Endothelial cell of umbilical vein (primary cell): ENCODE results near the gene ARL6IP4. TPM values are rescaled to one million over a fixed set of nuclear protein-coding genes. Genes with fewer than 3 reads are reported as not detected.

ENCODE experiments used
- BruUV-seq: library from RNA; stranded (reverse); fragments of 400-500 nt; replicated peaks from 2 replicates; lab custom pipeline; 2021; lab: Mats Ljungman, UMichigan
- CTCF ChIA-PET: fragments of 300-600, 350-600 bp; sonication (Branson Sonifier 250); formaldehyde crosslinking; loops from one replicate; lab custom pipeline; 2021; ENCODE audit warnings: antibody characterized with exemption, inconsistent platforms; lab: Charles Lee
- POLR2A ChIA-PET: fragments of 300-600, 350-600 bp; sonication (Branson Sonifier 250); formaldehyde crosslinking; loops from one replicate; lab custom pipeline; 2021; ENCODE audit warnings: antibody characterized with exemption, inconsistent platforms; lab: Charles Lee
- DNase-seq: peaks from one replicate; pipeline ENCODE4 v3.0.0-alpha.2; 2011; ENCODE audit warnings: low read depth, low spot score
- FAIRE-seq: peaks from 2 replicates; lab custom pipeline; 2011; peaks lifted over from hg19 to GRCh38; lab: Jason Lieb, UNC
- H2AFZ ChIP-seq: 2 replicates; pipeline ENCODE4 v1.6.0; 2012; ENCODE audit warnings: low read depth, low read length, control low read depth, inconsistent platforms
- H3K27ac ChIP-seq: 2 replicates; pipeline ENCODE4 v1.5.1; 2011; ENCODE audit warnings: low read depth, mild to moderate bottlenecking, control low read depth, low read length, moderate library complexity; ENCODE audit not compliant: insufficient read depth
- H3K27me3 ChIP-seq, 2 experiments: 2 replicates each; pipeline versions ENCODE4 v1.6.0 to v1.6.1; 2011; ENCODE audit warnings: low read length in 2 of 2, mixed read lengths in 1 of 2; ENCODE audit not compliant: control insufficient read depth in 2 of 2, insufficient read depth in 2 of 2
- H3K36me3 ChIP-seq, 2 experiments: 2 replicates in 1 of 2; 3 replicates in 1 of 2; pipeline ENCODE4 v1.5.1; 2011; ENCODE audit warnings: low read length in 2 of 2, mild to moderate bottlenecking in 1 of 2, moderate library complexity in 1 of 2; ENCODE audit not compliant: control insufficient read depth in 2 of 2, insufficient read depth in 2 of 2; ENCODE audit errors: extremely low read depth in 1 of 2
- H3K4me1 ChIP-seq: 3 replicates; pipeline ENCODE4 v1.5.1; 2011; ENCODE audit warnings: mild to moderate bottlenecking, low read length; ENCODE audit not compliant: control insufficient read depth, insufficient read depth; ENCODE audit errors: extremely low read depth
- H3K4me2 ChIP-seq: 2 replicates; pipeline ENCODE4 v1.6.1; 2011; ENCODE audit warnings: low read length, control low read depth, mixed read lengths; ENCODE audit not compliant: insufficient read depth
- H3K4me3 ChIP-seq, 3 experiments: fragments of 200-600 bp in 1 of 3; sonication (generic), shearing (Covaris generic) in 1 of 3; replicated peaks in 1 of 3; 2 replicates each; pipeline ENCODE4 v1.5.1; 2011 to 2016; ENCODE audit warnings: control low read depth in 3 of 3, low read length in 3 of 3, mild to moderate bottlenecking in 2 of 3, inconsistent platforms in 1 of 3, low read depth in 1 of 3, moderate library complexity in 1 of 3; ENCODE audit not compliant: insufficient read depth in 1 of 3
- H3K79me2 ChIP-seq: 2 replicates; pipeline ENCODE4 v1.6.0; 2012; ENCODE audit warnings: low read length, inconsistent platforms; ENCODE audit not compliant: control insufficient read depth, insufficient read depth
- H3K9ac ChIP-seq: replicated peaks from 2 replicates; pipeline ENCODE3; 2011; ENCODE audit warnings: low read length, control low read depth; ENCODE audit not compliant: insufficient read depth; ENCODE audit errors: extremely low read depth
- H3K9me1 ChIP-seq: replicated peaks from 3 replicates; pipeline ENCODE4 v1.6.0; 2011; ENCODE audit warnings: mild to moderate bottlenecking, low read length; ENCODE audit not compliant: control insufficient read depth, insufficient read depth; ENCODE audit errors: extremely low read depth
- H3K9me3 ChIP-seq: replicated peaks from 2 replicates; pipeline ENCODE4 v1.5.1; 2012; ENCODE audit warnings: low read length, inconsistent platforms; ENCODE audit not compliant: control insufficient read depth, insufficient read depth
- H4K20me1 ChIP-seq: replicated peaks from 2 replicates; pipeline ENCODE3; 2011; ENCODE audit warnings: mild to moderate bottlenecking, low read length; ENCODE audit not compliant: control insufficient read depth, insufficient read depth; ENCODE audit errors: extremely low read depth
- CTCF ChIP-seq, 2 donors: IDR thresholded peaks; 1 replicate in 1 of 2; 2 replicates in 1 of 2; pipeline ENCODE4 v1.5.1; 2011; ENCODE audit warnings: low read length in 2 of 2, mild to moderate bottlenecking in 2 of 2, moderate library complexity in 2 of 2, control low read depth in 1 of 2, inconsistent platforms in 1 of 2, low read depth in 1 of 2; ENCODE audit not compliant: insufficient read depth in 1 of 2; ENCODE audit errors: extremely low read depth in 1 of 2
- EZH2 ChIP-seq: IDR thresholded peaks from 2 replicates; pipeline ENCODE4 v1.6.1; 2012; ENCODE audit warnings: borderline replicate concordance, low read depth, mild to moderate bottlenecking, moderate library complexity, low read length, inconsistent platforms; ENCODE audit not compliant: severe bottlenecking
- FOS ChIP-seq: IDR thresholded peaks from 2 replicates; pipeline ENCODE4 v1.6.1; 2011; ENCODE audit warnings: mild to moderate bottlenecking, low read length, moderate library complexity, borderline replicate concordance; ENCODE audit not compliant: insufficient read depth
- GATA2 ChIP-seq: IDR thresholded peaks from 2 replicates; pipeline ENCODE4 v1.7.0; 2011; ENCODE audit warnings: low read depth, mild to moderate bottlenecking, moderate library complexity, mixed read lengths, low read length; ENCODE audit not compliant: insufficient read length, insufficient read depth
- JUN ChIP-seq: IDR thresholded peaks from 2 replicates; pipeline ENCODE4 v1.6.1; 2011; ENCODE audit warnings: borderline replicate concordance, low read depth; ENCODE audit not compliant: insufficient read length, insufficient read depth
- MYC ChIP-seq: IDR thresholded peaks from one replicate; pipeline ENCODE4 v1.6.1; 2011; ENCODE audit warnings: mild to moderate bottlenecking, low read depth, low read length
- POLR2A ChIP-seq: IDR thresholded peaks from 2 replicates; pipeline ENCODE4 v1.6.1; 2012; ENCODE audit warnings: low read depth, mild to moderate bottlenecking, control low read depth, low read length
- POLR2AphosphoS5 ChIP-seq: IDR thresholded peaks from 2 replicates; pipeline ENCODE4 v1.6.1; 2012; ENCODE audit warnings: low read depth, mild to moderate bottlenecking, control low read depth, low read length, moderate library complexity; ENCODE audit not compliant: insufficient read depth
- dilution Hi-C: fragments of 300-500 bp; cut with MboI; formaldehyde crosslinking; loops from one replicate; pipeline ENCODE4 v1.15.0; 2019; ENCODE audit warnings: low sequenced_read_pairs; ENCODE audit not compliant: extremely low pct_ligation_motif_present
- intact Hi-C: fragments of 100-400 bp; cut with micrococcal nuclease; formaldehyde crosslinking; loops from one replicate; pipeline ENCODE4 v1.10.0; 2022
- polyA plus RNA-seq, 4 experiments: library from polyadenylated mRNA; depleted of rRNA in 3 of 4; stranded (reverse) in 3 of 4; unstranded in 1 of 4; fragments of >200 nt; gene quantifications; 2 replicates each; pipeline versions ENCODE4 v1.2.1 to v1.2.3, GENCODE V29; 2011 to 2012; ENCODE audit warnings: missing spikeins in 1 of 4
- total RNA-seq: library from RNA; stranded (reverse); gene quantifications from 2 replicates; pipeline ENCODE4 v1.2.3, GENCODE V29; 2021
- TF ChIP-seq, protein P1 (sequence below): IDR thresholded peaks from 2 replicates; pipeline ENCODE4 v1.6.1; 2011; ENCODE audit not compliant: insufficient read depth, insufficient read length

The ARL6IP4 gene
- total and polyA plus RNA-seq, 2 donors (not counting 3 experiments of a cell fraction or from before 2014, with no cell fraction given): 193 to 226 TPM

DNA sequence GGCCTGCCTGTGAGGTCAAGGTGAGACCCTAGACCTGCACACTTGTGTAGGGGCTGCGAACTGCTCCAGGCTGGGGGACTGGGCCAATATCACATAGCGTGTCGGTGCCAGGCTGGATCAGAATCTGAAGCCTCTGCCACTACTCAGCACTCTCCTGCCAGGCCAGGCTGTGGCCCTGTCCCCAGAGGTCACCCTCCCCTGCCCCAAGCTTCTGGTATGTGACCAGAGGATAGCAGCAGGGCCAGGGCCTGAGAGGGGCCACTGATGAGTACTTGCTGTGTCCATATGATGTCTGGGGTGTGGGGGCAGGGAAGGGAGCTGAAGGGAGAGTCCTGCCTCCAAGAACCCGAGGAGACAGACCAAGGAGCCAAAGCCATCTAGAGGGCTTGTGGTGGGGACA, 17.8 kb downstream of the ARL6IP4 start:
- Histone ChIP-seq H3K4me3 (no peak overlapping the region), H3K36me3 (no peaks in the 10 kb centered on the region), H3K4me1 (no peaks in the 10 kb centered on the region), H3K79me2 (no peaks in the 10 kb centered on the region), H3K9me1 (no peaks in the 10 kb centered on the region), H3K4me2 (no peak overlapping the region), H4K20me1 (no peaks in the 10 kb centered on the region), H3K9ac (no peak overlapping the region), H2AFZ (no peak overlapping the region), H3K27me3 (no peaks in the 10 kb centered on the region), H3K9me3 (no peaks in the 10 kb centered on the region), H3K27ac (no peak overlapping the region)
- ChIA-PET CTCF (interaction anchor here (1.3 kb wide), 1 partner anchor 240 kb away, joined by 4 read pairs; no protein-coding TSS in a partner anchor), POLR2A (no interaction called here)
- BruUV-seq: no TSS peak
- dilution Hi-C loops (no loop called here), intact Hi-C loops (no loop called here)
- DNase-seq (no peak), FAIRE-seq (no peak)
- TF ChIP-seq POLR2AphosphoS5: no peak
- TF ChIP-seq FOS: no peak
- TF ChIP-seq JUN: no peak

GRCh38 chr12:122999196-122999946, 18.9 kb downstream of the ARL6IP4 start:
- Histone ChIP-seq H3K36me3 (no peaks in the 10 kb centered on the region), H3K4me3 (no peak overlapping the region), H2AFZ (no peak overlapping the region), H3K9me3 (no peaks in the 10 kb centered on the region), H3K4me2 (no peak overlapping the region), H3K79me2 (no peaks in the 10 kb centered on the region), H3K9me1 (no peaks in the 10 kb centered on the region), H3K27me3 (no peaks in the 10 kb centered on the region), H3K27ac (no peak overlapping the region), H3K9ac (no peak overlapping the region), H4K20me1 (no peaks in the 10 kb centered on the region), H3K4me1 (no peaks in the 10 kb centered on the region)
- CTCF ChIA-PET: interaction anchor here (1.1 to 1.4 kb wide), 3 partner anchors 212 to 239 kb away, joined by 4 read pairs; no protein-coding TSS in a partner anchor
- intact Hi-C loops (no loop called here), dilution Hi-C loops (no loop called here)
- FAIRE-seq (no peak), DNase-seq (no peak)
- BruUV-seq: no TSS peak
- no peak for TF ChIP-seq POLR2A
- TF ChIP-seq EZH2: no peak
- TF ChIP-seq POLR2AphosphoS5: no peak
- TF ChIP-seq MYC: no peak
- TF ChIP-seq, protein P1, sequence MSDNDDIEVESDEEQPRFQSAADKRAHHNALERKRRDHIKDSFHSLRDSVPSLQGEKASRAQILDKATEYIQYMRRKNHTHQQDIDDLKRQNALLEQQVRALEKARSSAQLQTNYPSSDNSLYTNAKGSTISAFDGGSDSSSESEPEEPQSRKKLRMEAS: no peak
- no peak for TF ChIP-seq CTCF (IDR thresholded peaks at IDR 0.05; ENCODE audit: extremely low read depth in 1 of 2, insufficient read depth in 1 of 2, low read depth in 1 of 2, low read length in 2 of 2)
- TF ChIP-seq FOS: no peak
- TF ChIP-seq JUN: no peak
- no peak for TF ChIP-seq GATA2
- POLR2A ChIA-PET: no interaction called here
